A549 (cell line): Measurements from ENCODE around the gene NEK4.

Source experiments
- CHD2 ChIP-seq: fragments of 150-350 bp; IDR thresholded peaks from 2 replicates; pipeline ENCODE4 v1.6.1; 2014; ENCODE audit warnings: low read length; ENCODE audit not compliant: partially characterized antibody
- TF ChIP-seq, protein P1 (sequence below): fragments of >200 bp; sonication (Bioruptor Twin); formaldehyde crosslinking; IDR thresholded peaks from 3 replicates; pipeline ENCODE4 v1.5.1; 2016

DNA sequence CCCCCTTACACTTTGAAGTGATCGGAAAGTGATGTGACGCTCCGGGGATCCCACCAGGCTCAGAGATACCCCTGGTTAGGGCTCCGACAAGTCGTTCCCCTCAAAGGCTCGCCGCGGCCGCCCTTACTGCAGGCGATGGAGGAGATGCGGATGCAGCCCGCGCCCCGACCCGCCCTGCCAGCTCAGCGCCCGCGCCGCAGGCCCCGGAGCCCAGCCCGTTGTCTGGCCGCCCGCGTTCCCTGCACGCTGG lies 65.4 kb downstream of the NEK4 start:
- TF ChIP-seq CHD2, result no peak
- TF ChIP-seq, protein P1, sequence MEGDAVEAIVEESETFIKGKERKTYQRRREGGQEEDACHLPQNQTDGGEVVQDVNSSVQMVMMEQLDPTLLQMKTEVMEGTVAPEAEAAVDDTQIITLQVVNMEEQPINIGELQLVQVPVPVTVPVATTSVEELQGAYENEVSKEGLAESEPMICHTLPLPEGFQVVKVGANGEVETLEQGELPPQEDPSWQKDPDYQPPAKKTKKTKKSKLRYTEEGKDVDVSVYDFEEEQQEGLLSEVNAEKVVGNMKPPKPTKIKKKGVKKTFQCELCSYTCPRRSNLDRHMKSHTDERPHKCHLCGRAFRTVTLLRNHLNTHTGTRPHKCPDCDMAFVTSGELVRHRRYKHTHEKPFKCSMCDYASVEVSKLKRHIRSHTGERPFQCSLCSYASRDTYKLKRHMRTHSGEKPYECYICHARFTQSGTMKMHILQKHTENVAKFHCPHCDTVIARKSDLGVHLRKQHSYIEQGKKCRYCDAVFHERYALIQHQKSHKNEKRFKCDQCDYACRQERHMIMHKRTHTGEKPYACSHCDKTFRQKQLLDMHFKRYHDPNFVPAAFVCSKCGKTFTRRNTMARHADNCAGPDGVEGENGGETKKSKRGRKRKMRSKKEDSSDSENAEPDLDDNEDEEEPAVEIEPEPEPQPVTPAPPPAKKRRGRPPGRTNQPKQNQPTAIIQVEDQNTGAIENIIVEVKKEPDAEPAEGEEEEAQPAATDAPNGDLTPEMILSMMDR, result no peak
